Measurements from ENCODE around the gene IRF8.

- TF ChIP-seq, protein P1, sequence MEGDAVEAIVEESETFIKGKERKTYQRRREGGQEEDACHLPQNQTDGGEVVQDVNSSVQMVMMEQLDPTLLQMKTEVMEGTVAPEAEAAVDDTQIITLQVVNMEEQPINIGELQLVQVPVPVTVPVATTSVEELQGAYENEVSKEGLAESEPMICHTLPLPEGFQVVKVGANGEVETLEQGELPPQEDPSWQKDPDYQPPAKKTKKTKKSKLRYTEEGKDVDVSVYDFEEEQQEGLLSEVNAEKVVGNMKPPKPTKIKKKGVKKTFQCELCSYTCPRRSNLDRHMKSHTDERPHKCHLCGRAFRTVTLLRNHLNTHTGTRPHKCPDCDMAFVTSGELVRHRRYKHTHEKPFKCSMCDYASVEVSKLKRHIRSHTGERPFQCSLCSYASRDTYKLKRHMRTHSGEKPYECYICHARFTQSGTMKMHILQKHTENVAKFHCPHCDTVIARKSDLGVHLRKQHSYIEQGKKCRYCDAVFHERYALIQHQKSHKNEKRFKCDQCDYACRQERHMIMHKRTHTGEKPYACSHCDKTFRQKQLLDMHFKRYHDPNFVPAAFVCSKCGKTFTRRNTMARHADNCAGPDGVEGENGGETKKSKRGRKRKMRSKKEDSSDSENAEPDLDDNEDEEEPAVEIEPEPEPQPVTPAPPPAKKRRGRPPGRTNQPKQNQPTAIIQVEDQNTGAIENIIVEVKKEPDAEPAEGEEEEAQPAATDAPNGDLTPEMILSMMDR (IDR thresholded peaks at IDR 0.05), result no peak
- TF ChIP-seq POLR2AphosphoS5 (IDR thresholded peaks at IDR 0.05; ENCODE audit: low read depth, low read length) (no peak), NRF1 (IDR thresholded peaks at IDR 0.05; ENCODE audit: low read depth, low read length) (no peak), USF2 (IDR thresholded peaks at IDR 0.05; ENCODE audit: borderline replicate concordance, low read depth, low read length) (no peak), REST (IDR thresholded peaks at IDR 0.05; ENCODE audit: low read depth, low read length) (no peak), TEAD4 (IDR thresholded peaks at IDR 0.05; ENCODE audit: borderline replicate concordance, insufficient read depth) (no peak), EZH2phosphoT487 (IDR thresholded peaks at IDR 0.05; ENCODE audit: borderline replicate concordance, low read depth) (no peak), FOXM1 (IDR thresholded peaks at IDR 0.05; ENCODE audit: low read depth) (no peak), ZBTB33 (IDR thresholded peaks at IDR 0.05; ENCODE audit: borderline replicate concordance, low read depth) (no peak), YY1 (IDR thresholded peaks at IDR 0.05; ENCODE audit: low read depth) (no peak), EP300 (IDR thresholded peaks at IDR 0.05; ENCODE audit: borderline replicate concordance in 1 of 2, low read depth in 1 of 2, low read length in 1 of 2) (no peak), CHD2 (IDR thresholded peaks at IDR 0.05; ENCODE audit: low read length, partially characterized antibody) (no peak), RAD21 (IDR thresholded peaks at IDR 0.05; ENCODE audit: low read length) (no peak)
These were observed 39.2 kb upstream of the IRF8 start for GRCh38 chr16:85859818-85860125.

Data from SK-N-SH (cell line).